ENCODE measurements around the gene YES1. TPM values are rescaled to one million over a fixed set of nuclear protein-coding genes. Genes with fewer than 3 reads are reported as not detected.

The YES1 gene
- total RNA-seq, 2 donors from 2014 or later = 41.2 to 50.4 TPM

DNA sequence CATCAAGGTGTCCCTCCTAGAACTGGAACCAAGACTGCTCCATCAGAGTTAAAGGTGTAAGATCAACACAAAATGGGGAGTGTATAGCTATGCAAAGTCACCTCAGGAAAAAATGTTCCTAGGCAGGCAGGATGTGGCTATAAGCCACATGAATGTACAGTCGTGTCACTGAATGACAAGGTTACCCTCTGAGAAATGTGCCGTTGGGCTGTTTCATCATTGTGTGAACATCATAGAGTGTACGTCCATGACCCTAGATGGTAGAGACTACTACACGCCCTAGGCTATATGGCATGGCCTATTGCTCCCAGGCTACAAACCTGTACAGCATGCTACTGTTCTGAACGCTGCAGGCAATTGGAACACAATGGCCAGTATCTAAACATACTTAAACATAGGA, 130.1 kb downstream of the YES1 start:
- Histone ChIP-seq H3K27me3 (replicated peaks; ENCODE audit: insufficient read depth) (no peaks in the 10 kb centered on the region), H3K27ac (no peak overlapping the region), H3K36me3 (peaks cover 9% of the 10 kb centered on the region), H3K4me1 (ENCODE audit: control insufficient read depth in 1 of 2, low read depth in 2 of 2) (no peaks in the 10 kb centered on the region), H3K9me3 (no peaks in the 10 kb centered on the region), H3K4me3 (no peak overlapping the region)
- ATAC-seq (ENCODE audit: insufficient number of reproducible peaks, low FRiP score, low read depth) = no peak
- TF ChIP-seq, protein P1, sequence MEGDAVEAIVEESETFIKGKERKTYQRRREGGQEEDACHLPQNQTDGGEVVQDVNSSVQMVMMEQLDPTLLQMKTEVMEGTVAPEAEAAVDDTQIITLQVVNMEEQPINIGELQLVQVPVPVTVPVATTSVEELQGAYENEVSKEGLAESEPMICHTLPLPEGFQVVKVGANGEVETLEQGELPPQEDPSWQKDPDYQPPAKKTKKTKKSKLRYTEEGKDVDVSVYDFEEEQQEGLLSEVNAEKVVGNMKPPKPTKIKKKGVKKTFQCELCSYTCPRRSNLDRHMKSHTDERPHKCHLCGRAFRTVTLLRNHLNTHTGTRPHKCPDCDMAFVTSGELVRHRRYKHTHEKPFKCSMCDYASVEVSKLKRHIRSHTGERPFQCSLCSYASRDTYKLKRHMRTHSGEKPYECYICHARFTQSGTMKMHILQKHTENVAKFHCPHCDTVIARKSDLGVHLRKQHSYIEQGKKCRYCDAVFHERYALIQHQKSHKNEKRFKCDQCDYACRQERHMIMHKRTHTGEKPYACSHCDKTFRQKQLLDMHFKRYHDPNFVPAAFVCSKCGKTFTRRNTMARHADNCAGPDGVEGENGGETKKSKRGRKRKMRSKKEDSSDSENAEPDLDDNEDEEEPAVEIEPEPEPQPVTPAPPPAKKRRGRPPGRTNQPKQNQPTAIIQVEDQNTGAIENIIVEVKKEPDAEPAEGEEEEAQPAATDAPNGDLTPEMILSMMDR (IDR thresholded peaks at IDR 0.05) = no peak
- no peak for DNase-seq (ENCODE audit: low spot score)

DNA sequence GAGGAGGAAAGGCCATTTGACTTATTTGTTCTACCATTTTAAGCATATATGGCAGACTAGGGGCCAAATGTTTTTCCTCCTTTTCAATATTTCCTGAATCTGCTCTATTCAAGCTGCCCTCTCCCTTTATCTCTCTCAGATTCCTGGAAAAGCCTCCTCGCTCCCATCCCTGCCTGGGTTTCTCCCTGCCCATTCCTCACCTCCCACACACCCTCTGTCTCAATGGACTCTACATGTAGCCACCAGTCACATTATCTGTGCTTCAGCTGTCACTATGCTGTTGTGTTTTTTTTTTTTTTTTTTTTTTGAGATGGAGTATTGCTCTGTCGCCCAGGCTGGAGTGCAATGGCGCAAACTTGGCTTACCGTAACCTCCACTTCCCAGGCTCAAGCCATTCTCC, 131.7 kb downstream of the YES1 start:
- TF ChIP-seq, protein P1 (IDR thresholded peaks at IDR 0.05) = no peak
- Histone ChIP-seq H3K4me3 (no peak overlapping the region), H3K9me3 (no peaks in the 10 kb centered on the region), H3K36me3 (peaks cover 17% of the 10 kb centered on the region), H3K27ac (no peak overlapping the region), H3K27me3 (replicated peaks; ENCODE audit: insufficient read depth) (no peaks in the 10 kb centered on the region), H3K4me1 (ENCODE audit: control insufficient read depth in 1 of 2, low read depth in 2 of 2) (no peaks in the 10 kb centered on the region)
- ATAC-seq (ENCODE audit: insufficient number of reproducible peaks, low FRiP score, low read depth) = no peak
- DNase-seq (ENCODE audit: low spot score) = no peak

DNA sequence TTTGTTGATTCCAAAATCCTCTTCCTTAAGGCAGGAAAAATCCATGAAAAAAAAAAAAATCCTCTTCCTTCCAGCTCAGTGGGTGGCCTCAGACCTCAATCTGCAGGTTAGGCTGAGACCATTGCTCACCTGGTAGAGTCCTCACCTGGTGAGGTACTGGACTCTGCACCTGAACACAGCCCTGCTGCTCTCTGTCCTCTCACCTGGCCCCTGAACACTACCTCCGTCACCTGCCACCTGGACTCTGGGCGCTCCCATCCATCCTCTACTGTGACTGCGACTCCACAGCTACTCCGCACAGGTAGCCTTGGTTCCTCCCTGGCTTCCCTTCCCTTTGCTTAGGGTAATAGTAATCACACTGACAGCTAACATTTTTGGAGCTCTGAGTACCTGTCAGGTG, 132.5 kb downstream of the YES1 start:
- Histone ChIP-seq H3K27ac (no peak overlapping the region), H3K9me3 (no peaks in the 10 kb centered on the region), H3K27me3 (replicated peaks; ENCODE audit: insufficient read depth) (no peaks in the 10 kb centered on the region), H3K4me1 (ENCODE audit: control insufficient read depth in 1 of 2, low read depth in 2 of 2) (no peaks in the 10 kb centered on the region), H3K4me3 (no peak overlapping the region), H3K36me3 (peaks cover 20% of the 10 kb centered on the region)
- DNase-seq (ENCODE audit: low spot score) (no peak), ATAC-seq (ENCODE audit: insufficient number of reproducible peaks, low FRiP score, low read depth) (no peak)
- TF ChIP-seq, protein P1 (IDR thresholded peaks at IDR 0.05) = no peak

DNA sequence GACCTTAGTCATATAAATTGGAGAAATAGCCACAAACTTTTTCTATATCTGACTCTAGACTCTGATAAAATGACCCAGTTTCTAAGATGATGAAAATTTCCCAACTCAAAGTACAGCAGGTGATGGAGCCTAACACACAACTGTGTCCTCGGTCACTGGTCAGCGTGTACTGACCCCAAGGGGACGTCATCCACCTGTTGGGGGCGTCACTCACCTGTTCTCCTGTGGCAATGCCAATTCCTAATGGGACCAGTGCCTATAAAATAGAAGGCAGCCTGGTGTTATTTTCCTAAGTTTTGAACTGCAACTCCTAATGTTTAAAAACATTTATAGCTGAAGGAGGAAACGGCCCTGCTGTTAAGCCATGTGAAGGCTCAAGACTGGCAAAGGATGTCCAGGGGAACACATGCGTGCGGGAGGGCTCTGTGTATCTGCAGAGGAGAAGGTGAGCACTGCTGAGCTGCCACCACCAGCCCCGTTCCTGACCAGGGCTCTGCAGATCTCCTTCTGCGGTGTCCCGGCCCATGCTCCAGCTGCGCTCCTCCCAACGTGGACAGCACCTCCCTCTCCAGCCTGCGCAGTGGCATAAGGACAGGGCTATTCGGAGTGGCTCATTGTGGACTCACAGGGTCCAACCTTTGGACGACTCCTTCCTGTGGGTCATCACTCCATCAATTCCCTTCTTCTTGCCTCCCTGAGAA, 133.4 kb downstream of the YES1 start:
- no peak overlapping the region for H3K4me3 ChIP-seq
- H3K27ac ChIP-seq = no peak overlapping the region

DNA sequence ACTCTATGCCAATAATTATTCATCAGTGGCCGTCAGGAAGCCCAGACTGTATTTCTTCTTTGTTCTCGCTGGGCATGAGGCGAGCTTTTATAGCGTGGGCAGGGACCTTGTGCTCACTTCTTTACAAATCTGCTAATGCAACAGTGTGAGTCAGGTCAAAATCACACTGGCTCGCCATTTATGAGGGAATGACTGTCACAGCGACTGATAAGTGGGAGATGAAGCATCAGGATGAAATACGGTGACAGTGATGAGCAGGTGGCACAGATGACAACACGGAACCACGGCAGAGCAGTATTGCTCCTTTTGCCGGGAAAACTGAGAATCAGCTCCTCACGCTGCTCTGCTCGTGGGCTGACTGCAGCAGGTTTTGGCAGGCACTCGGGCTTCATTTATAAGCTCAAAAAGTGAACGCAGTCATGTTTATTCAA, 134.1 kb downstream of the YES1 start:
- DNase-seq (ENCODE audit: low spot score) = no peak
- Histone ChIP-seq H3K36me3 (peaks cover 16% of the 10 kb centered on the region), H3K27me3 (replicated peaks; ENCODE audit: insufficient read depth) (no peaks in the 10 kb centered on the region), H3K9me3 (no peaks in the 10 kb centered on the region), H3K4me1 (ENCODE audit: control insufficient read depth in 1 of 2, low read depth in 2 of 2) (peaks cover 3 to 4% of the 10 kb centered on the region in 2 donors), H3K4me3 (no peak overlapping the region), H3K27ac (no peak overlapping the region)
- TF ChIP-seq, protein P1 (IDR thresholded peaks at IDR 0.05) = no peak
- no peak for ATAC-seq (ENCODE audit: insufficient number of reproducible peaks, low FRiP score, low read depth)

More for the DNA sequence above, 133.4 kb downstream of the YES1 start:
- Histone ChIP-seq H3K36me3 (peaks cover 20% of the 10 kb centered on the region), H3K27me3 (replicated peaks; ENCODE audit: insufficient read depth) (no peaks in the 10 kb centered on the region), H3K9me3 (no peaks in the 10 kb centered on the region), H3K4me1 (ENCODE audit: control insufficient read depth in 1 of 2, low read depth in 2 of 2) (peaks cover 3 to 4% of the 10 kb centered on the region in 2 donors)
- TF ChIP-seq, protein P1 (IDR thresholded peaks at IDR 0.05) = no peak
- DNase-seq (ENCODE audit: low spot score) (no peak), ATAC-seq (ENCODE audit: insufficient number of reproducible peaks, low FRiP score, low read depth) (no peak)

Measured in thoracic aorta (tissue), 2 donors.